ENCODE results near the gene IMP4. TPM values are rescaled to one million over a fixed set of nuclear protein-coding genes. Genes with fewer than 3 reads are reported as not detected.

The IMP4 gene
- total and polyA plus RNA-seq, 2 of the 13 experiments (the other 11 are each of a cell fraction or from before 2014, with no cell fraction given) = 142 to 158 TPM

DNA sequence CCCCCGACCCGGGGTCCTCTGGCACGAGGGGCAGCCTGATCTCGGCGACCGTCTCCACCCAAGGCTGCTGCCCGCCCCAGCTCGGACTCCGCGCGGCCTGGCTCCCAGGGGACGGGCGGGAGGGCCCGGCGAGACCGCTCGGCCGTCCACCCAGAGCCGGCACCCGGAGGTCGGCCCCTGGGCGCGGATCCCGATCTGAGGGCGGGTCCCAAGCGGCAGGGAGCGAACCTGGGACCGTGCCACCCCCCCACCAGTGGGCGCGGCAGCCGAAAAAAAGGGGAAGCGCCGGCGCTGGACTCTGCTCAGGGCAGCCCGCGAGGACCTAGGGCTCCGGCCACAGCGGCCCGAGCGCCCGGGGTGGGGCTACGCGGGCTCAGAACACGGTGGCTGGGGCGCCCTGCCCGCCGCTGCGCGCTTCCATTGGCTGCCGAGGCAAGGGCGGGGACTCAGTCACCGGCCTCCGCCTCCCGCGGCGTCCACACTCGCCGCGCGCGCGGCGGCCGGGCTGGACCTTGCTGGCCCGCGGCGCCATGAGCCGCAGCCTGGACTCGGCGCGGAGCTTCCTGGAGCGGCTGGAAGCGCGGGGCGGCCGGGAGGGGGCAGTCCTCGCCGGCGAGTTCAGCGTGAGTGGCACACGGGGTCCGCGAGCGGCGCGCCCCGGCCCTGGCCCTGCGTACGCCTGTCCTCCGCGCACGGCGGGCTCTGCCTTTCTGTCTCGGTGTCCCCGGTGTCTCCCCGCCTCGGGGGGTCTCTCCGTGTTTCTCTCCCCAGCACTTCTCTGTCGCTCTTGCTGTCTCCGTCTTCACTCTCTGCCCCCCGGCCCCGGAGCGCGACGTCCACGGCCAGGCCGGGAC lies 13.1 kb downstream of the IMP4 start, which contains the start of gene PTPN18 (continued):
- TF ChIP-seq ZNF274 (CRISPR knock-in tag; IDR thresholded peaks at IDR 0.05) (peak; percentile 77; the same call in 1 of the 2 replicates), HCFC1 (IDR thresholded peaks at IDR 0.05; ENCODE audit: low read depth, low read length) (0 out of 2 replicates have a peak, but pooled peaks have one; percentile 21), PAWR (CRISPR knock-in tag; IDR thresholded peaks at IDR 0.05; ENCODE audit: borderline replicate concordance) (0 out of 2 replicates have a peak, but pooled peaks have one; percentile 21), ZFP36L2 (CRISPR knock-in tag; IDR thresholded peaks at IDR 0.05) (0 out of 2 replicates have a peak, but pooled peaks have one; percentile 25), KLF6 (CRISPR knock-in tag; IDR thresholded peaks at IDR 0.05) (peak; percentile 88; the same call in 1 of the 2 replicates), SYNCRIP (IDR thresholded peaks at IDR 0.05; ENCODE audit: insufficient read depth, low read depth, low read length) (no peak), ZNF543 (CRISPR knock-in tag; IDR thresholded peaks at IDR 0.05) (peak; percentile 48; the same call in 1 of the 2 replicates), ZNF44 (CRISPR knock-in tag; IDR thresholded peaks at IDR 0.05) (peak; percentile 57; the same call in 1 of the 2 replicates), ATM (IDR thresholded peaks at IDR 0.05; ENCODE audit: borderline replicate concordance) (no peak), ZNF260 (CRISPR knock-in tag; IDR thresholded peaks at IDR 0.05; ENCODE audit: borderline replicate concordance, low read depth) (no peak), MTF1 (CRISPR knock-in tag; IDR thresholded peaks at IDR 0.05) (peak; percentile 65), ZNF577 (CRISPR knock-in tag; IDR thresholded peaks at IDR 0.05; ENCODE audit: borderline replicate concordance, low read depth) (no peak), ETV6 (CRISPR knock-in tag; conservative IDR thresholded peaks at IDR 0.05) (no peak), ZSCAN25 (CRISPR knock-in tag; IDR thresholded peaks at IDR 0.05) (no peak; the same call in 1 of the 2 replicates), PHB2 (IDR thresholded peaks at IDR 0.05; ENCODE audit: partially characterized antibody) (no peak), FOXO1 (CRISPR knock-in tag; IDR thresholded peaks at IDR 0.05) (peak; percentile 56), ZNF713 (CRISPR knock-in tag; IDR thresholded peaks at IDR 0.05) (peak; percentile 61; the same call in 1 of the 2 replicates), ZNF747 (CRISPR knock-in tag; IDR thresholded peaks at IDR 0.05; ENCODE audit: borderline replicate concordance) (0 out of 2 replicates have a peak, but pooled peaks have one; percentile 72), ZNF331 (CRISPR knock-in tag; IDR thresholded peaks at IDR 0.05) (peak; percentile 46), KDM1A (CRISPR knock-in tag; IDR thresholded peaks at IDR 0.05) (no peak)
- TF ChIP-seq, protein P1, sequence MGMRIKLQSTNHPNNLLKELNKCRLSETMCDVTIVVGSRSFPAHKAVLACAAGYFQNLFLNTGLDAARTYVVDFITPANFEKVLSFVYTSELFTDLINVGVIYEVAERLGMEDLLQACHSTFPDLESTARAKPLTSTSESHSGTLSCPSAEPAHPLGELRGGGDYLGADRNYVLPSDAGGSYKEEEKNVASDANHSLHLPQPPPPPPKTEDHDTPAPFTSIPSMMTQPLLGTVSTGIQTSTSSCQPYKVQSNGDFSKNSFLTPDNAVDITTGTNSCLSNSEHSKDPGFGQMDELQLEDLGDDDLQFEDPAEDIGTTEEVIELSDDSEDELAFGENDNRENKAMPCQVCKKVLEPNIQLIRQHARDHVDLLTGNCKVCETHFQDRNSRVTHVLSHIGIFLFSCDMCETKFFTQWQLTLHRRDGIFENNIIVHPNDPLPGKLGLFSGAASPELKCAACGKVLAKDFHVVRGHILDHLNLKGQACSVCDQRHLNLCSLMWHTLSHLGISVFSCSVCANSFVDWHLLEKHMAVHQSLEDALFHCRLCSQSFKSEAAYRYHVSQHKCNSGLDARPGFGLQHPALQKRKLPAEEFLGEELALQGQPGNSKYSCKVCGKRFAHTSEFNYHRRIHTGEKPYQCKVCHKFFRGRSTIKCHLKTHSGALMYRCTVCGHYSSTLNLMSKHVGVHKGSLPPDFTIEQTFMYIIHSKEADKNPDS (CRISPR knock-in tag; IDR thresholded peaks at IDR 0.05) = no peak
- TF ChIP-seq, protein P2, sequence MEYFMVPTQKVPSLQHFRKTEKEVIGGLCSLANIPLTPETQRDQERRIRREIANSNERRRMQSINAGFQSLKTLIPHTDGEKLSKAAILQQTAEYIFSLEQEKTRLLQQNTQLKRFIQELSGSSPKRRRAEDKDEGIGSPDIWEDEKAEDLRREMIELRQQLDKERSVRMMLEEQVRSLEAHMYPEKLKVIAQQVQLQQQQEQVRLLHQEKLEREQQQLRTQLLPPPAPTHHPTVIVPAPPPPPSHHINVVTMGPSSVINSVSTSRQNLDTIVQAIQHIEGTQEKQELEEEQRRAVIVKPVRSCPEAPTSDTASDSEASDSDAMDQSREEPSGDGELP (IDR thresholded peaks at IDR 0.05; ENCODE audit: borderline replicate concordance, low read depth) = no peak; the same call in 1 of the 2 replicates
- TF ChIP-seq, protein P3, sequence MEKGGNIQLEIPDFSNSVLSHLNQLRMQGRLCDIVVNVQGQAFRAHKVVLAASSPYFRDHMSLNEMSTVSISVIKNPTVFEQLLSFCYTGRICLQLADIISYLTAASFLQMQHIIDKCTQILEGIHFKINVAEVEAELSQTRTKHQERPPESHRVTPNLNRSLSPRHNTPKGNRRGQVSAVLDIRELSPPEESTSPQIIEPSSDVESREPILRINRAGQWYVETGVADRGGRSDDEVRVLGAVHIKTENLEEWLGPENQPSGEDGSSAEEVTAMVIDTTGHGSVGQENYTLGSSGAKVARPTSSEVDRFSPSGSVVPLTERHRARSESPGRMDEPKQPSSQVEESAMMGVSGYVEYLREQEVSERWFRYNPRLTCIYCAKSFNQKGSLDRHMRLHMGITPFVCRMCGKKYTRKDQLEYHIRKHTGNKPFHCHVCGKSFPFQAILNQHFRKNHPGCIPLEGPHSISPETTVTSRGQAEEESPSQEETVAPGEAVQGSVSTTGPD (CRISPR knock-in tag; IDR thresholded peaks at IDR 0.05) = no peak
